Thymus (tissue), 11 donors: ENCODE measurements around the gene ITGAV. TPM values are rescaled to one million over a fixed set of nuclear protein-coding genes. Genes with fewer than 3 reads are reported as not detected.
A peak's percentile ranks its signal among the peaks of the same experiment; 100 is the strongest.

Source experiments
- DNase-seq, 9 donors: peaks; one replicate each; pipeline ENCODE4 v3.0.0-alpha.2; 2013; ENCODE audit warnings: low spot score in 9 of 9, low read depth in 6 of 9, missing footprints in 1 of 9
- H3K27ac ChIP-seq, 2 donors: one replicate each; pipeline ENCODE4 v1.5.1; 2013; ENCODE audit warnings: control low read depth in 1 of 2, low read depth in 1 of 2, low read length in 1 of 2, mild to moderate bottlenecking in 1 of 2, moderate library complexity in 1 of 2
- H3K27me3 ChIP-seq, 2 donors: one replicate each; pipeline ENCODE4 v1.5.1; 2013; ENCODE audit warnings: low read length in 1 of 2; ENCODE audit not compliant: control insufficient read depth in 2 of 2, insufficient read depth in 1 of 2
- H3K36me3 ChIP-seq, 2 donors: one replicate each; pipeline ENCODE4 v1.5.1; 2013; ENCODE audit warnings: low read length in 1 of 2, mild to moderate bottlenecking in 1 of 2, moderate library complexity in 1 of 2; ENCODE audit not compliant: control insufficient read depth in 2 of 2, insufficient read depth in 2 of 2
- H3K4me1 ChIP-seq, 2 donors: one replicate each; pipeline ENCODE4 v1.5.1; 2013; ENCODE audit warnings: low read length in 2 of 2; ENCODE audit not compliant: control insufficient read depth in 2 of 2, insufficient read depth in 2 of 2
- H3K4me3 ChIP-seq, 2 donors: one replicate each; pipeline ENCODE4 v1.5.1; 2013; ENCODE audit warnings: low read length in 2 of 2, control low read depth in 1 of 2, mild to moderate bottlenecking in 1 of 2
- H3K9me3 ChIP-seq, 2 donors: one replicate each; pipeline ENCODE4 v1.5.1; 2013; ENCODE audit warnings: low read length in 1 of 2, mild to moderate bottlenecking in 1 of 2; ENCODE audit not compliant: control insufficient read depth in 2 of 2, insufficient read depth in 1 of 2
- WGBS: extraction: QIAGEN DNeasy Blood & Tissue Kit; methylation state at CpG from one replicate; pipeline ENCODE4 v1.1.7; 2013; 5-methylcytosine and 5-hydroxymethylcytosine counted together
- polyA plus RNA-seq: library from polyadenylated mRNA; stranded (reverse); fragments of 200-250 nt; gene quantifications from one replicate; pipeline ENCODE4 v1.2.3, GENCODE V29; 2013
- total RNA-seq: library from RNA; stranded (reverse); fragments of 120-200 nt; gene quantifications from one replicate; pipeline ENCODE4 v1.2.4, GENCODE V29; 2013
- donor health status: healthy.

ITGAV gene
- total and polyA plus RNA-seq, 2 donors: 23.9 to 44.6 TPM

- no peak for DNase-seq
- Histone ChIP-seq H3K36me3 (no peaks in the 10 kb centered on the region), H3K4me3 (no peak overlapping the region), H3K27me3 (peaks cover 3 to 11% of the 10 kb centered on the region in 2 donors), H3K4me1 (peaks cover 4 to 12% of the 10 kb centered on the region in 2 donors), H3K27ac (no peak overlapping the region), H3K9me3 (peaks cover 0 to 4% of the 10 kb centered on the region in 2 donors)
- 99% methylated on average over 5 of the region's 5 CpGs for WGBS
Measured at GRCh38 chr2:186691900-186692299, 102.0 kb downstream of the ITGAV start.

- Histone ChIP-seq H3K36me3 (no peaks in the 10 kb centered on the region), H3K4me1 (peaks cover 4 to 12% of the 10 kb centered on the region in 2 donors), H3K9me3 (peaks cover 0 to 4% of the 10 kb centered on the region in 2 donors), H3K4me3 (peak overlapping the region; percentile 55 to 65), H3K27me3 (peaks cover 3 to 11% of the 10 kb centered on the region in 2 donors), H3K27ac (no peak overlapping the region)
- no peak for DNase-seq
- 44% methylated on average over 7 of the region's 7 CpGs for WGBS
Measured at GRCh38 chr2:186693446-186693832, 103.6 kb downstream of the ITGAV start.

- Histone ChIP-seq H3K27ac (no peak overlapping the region), H3K9me3 (peaks cover 0 to 4% of the 10 kb centered on the region in 2 donors), H3K27me3 (peaks cover 3 to 11% of the 10 kb centered on the region in 2 donors), H3K4me1 (peaks cover 4 to 12% of the 10 kb centered on the region in 2 donors), H3K36me3 (no peaks in the 10 kb centered on the region), H3K4me3 (no peak overlapping the region)
- DNase-seq: peak in 1 of 9 donors; percentile 10
- WGBS: 24% methylated on average over 9 of the region's 9 CpGs
Measured at GRCh38 chr2:186695081-186695756, 105.4 kb downstream of the ITGAV start.

GRCh38 chr2:186696290-186696689 lies 106.4 kb downstream of the ITGAV start:
- H3K9me3 ChIP-seq: peaks cover 0 to 4% of the 10 kb centered on the region in 2 donors
- H3K36me3 ChIP-seq: no peaks in the 10 kb centered on the region
- H3K4me3 ChIP-seq: no peak overlapping the region
- DNase-seq: no peak
- no peak overlapping the region for H3K27ac ChIP-seq
- WGBS: 97% methylated on average over 4 of the region's 4 CpGs
- peaks cover 4 to 12% of the 10 kb centered on the region in 2 donors for H3K4me1 ChIP-seq
- H3K27me3 ChIP-seq: peaks cover 3 to 11% of the 10 kb centered on the region in 2 donors

- no peak for DNase-seq
- 61% methylated on average over 4 of the region's 4 CpGs for WGBS
- no peaks in the 10 kb centered on the region for H3K36me3 ChIP-seq
- peaks cover 3 to 11% of the 10 kb centered on the region in 2 donors for H3K27me3 ChIP-seq
- H3K27ac ChIP-seq: no peak overlapping the region
- H3K4me1 ChIP-seq: peaks cover 4 to 12% of the 10 kb centered on the region in 2 donors
- H3K4me3 ChIP-seq: no peak overlapping the region
- peaks cover 0 to 4% of the 10 kb centered on the region in 2 donors for H3K9me3 ChIP-seq
Measured at GRCh38 chr2:186696804-186697203, 106.9 kb downstream of the ITGAV start.

- Histone ChIP-seq H3K4me3 (no peak overlapping the region), H3K9me3 (peaks cover 0 to 4% of the 10 kb centered on the region in 2 donors), H3K4me1 (peaks cover 4 to 12% of the 10 kb centered on the region in 2 donors), H3K27ac (no peak overlapping the region), H3K27me3 (peaks cover 3 to 11% of the 10 kb centered on the region in 2 donors), H3K36me3 (no peaks in the 10 kb centered on the region)
- DNase-seq: no peak
- WGBS: 97% methylated on average over 1 of the region's 1 CpG
Measured at GRCh38 chr2:186697536-186697935, 107.7 kb downstream of the ITGAV start.

GRCh38 chr2:186699742-186700141 lies 109.9 kb downstream of the ITGAV start:
- Histone ChIP-seq H3K27ac (no peak overlapping the region), H3K27me3 (peaks cover 0 to 2% of the 10 kb centered on the region in 2 donors), H3K4me3 (no peak overlapping the region), H3K36me3 (no peaks in the 10 kb centered on the region), H3K9me3 (no peaks in the 10 kb centered on the region), H3K4me1 (peaks cover 0 to 3% of the 10 kb centered on the region in 2 donors)
- DNase-seq: no peak

GRCh38 chr2:186702006-186702405 lies 112.2 kb downstream of the ITGAV start:
- no peaks in the 10 kb centered on the region for H3K9me3 ChIP-seq
- no peak for DNase-seq
- H3K27ac ChIP-seq: no peak overlapping the region
- whole genome bisulfite sequencing: 96% methylated on average over 2 of the region's 2 CpGs
- H3K36me3 ChIP-seq: no peaks in the 10 kb centered on the region
- H3K4me1 ChIP-seq: no peaks in the 10 kb centered on the region
- no peak overlapping the region for H3K4me3 ChIP-seq
- no peaks in the 10 kb centered on the region for H3K27me3 ChIP-seq

- no peak overlapping the region for H3K27ac ChIP-seq
- H3K27me3 ChIP-seq: no peaks in the 10 kb centered on the region
- 72% methylated on average over 2 of the region's 2 CpGs for WGBS
- H3K9me3 ChIP-seq: no peaks in the 10 kb centered on the region
- no peak for DNase-seq
- H3K36me3 ChIP-seq: no peaks in the 10 kb centered on the region
- no peak overlapping the region for H3K4me3 ChIP-seq
- no peaks in the 10 kb centered on the region for H3K4me1 ChIP-seq
Measured at GRCh38 chr2:186702501-186702900, 112.6 kb downstream of the ITGAV start.
